ENCODE data around the gene GTPBP6. TPM values are rescaled to one million over a fixed set of nuclear protein-coding genes. Genes with fewer than 3 reads are reported as not detected.

Gene GTPBP6
- total RNA-seq, 1 donor = 28.8 TPM

DNA sequence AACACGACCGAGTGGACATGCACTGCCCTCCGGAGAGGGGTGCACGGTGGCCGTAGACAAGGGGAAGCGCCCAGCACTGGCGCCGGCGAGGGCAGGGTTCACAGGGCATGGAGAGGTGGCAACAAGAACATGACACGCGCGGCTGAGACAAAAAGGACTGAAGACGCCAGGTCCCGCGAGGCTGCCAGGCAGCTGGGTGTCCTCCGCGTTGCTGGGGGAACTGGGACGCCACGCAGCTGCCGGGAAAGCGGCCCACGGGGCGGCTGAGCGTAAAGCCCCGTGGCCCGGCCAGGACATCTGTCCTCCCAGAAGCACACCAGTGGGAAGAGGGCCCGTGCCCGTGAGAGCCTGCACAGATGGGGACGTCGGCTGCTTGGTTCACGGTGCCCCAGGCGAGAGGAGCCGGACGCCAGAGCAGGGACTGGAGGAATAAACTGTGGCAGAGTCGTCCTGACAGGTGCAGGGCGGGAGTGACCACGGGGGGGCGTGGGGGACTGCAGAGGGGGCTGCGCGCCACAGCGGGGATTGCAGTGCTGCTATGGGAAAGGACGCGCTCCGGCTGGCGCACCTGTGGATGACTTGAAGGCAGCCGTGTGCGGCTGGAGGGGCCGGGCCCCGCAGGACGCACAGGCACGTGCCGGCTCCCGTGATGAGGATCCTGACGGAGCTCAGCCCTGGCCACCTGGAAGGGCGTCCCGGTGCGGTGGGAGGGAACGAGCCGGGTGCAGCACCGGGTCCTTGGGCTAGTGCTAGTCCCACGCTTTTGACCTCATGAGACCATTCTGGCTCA lies 32.1 kb upstream of the GTPBP6 start:
- TF ChIP-seq CTCF (IDR thresholded peaks at IDR 0.05; ENCODE audit: insufficient read depth, low read length) = no peak
- no peak overlapping the region for H3K4me3 ChIP-seq (ENCODE audit: low read depth, low read length)
- no peak for DNase-seq (ENCODE audit: low read depth)

DNA sequence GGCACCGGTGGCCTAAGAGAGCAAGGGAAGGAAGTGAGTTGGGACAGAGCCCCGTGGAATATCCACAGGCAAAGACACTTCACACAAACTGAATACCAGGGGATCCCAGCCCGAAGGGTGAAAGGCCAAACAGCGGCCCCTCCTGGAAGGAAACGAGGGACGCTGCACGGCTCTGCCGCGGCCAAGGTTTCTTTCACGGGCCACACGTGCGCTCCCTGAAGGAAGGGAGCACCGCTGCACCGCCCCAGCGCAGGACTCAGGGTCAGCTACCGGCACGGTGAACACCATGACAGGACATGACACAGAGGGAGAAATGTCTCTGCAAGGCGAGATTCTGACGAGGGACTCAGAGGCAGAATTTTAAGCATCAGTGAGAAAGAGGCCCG lies 31.5 kb upstream of the GTPBP6 start:
- TF ChIP-seq CTCF (IDR thresholded peaks at IDR 0.05; ENCODE audit: insufficient read depth, low read length) = no peak

GRCh38 chrX:349702-350101 lies 31.1 kb upstream of the GTPBP6 start:
- H3K4me3 ChIP-seq (ENCODE audit: low read depth, low read length) = no peak overlapping the region
- DNase-seq (ENCODE audit: low read depth) = no peak
- TF ChIP-seq CTCF (IDR thresholded peaks at IDR 0.05; ENCODE audit: insufficient read depth, low read length) = no peak

More for the DNA sequence above, 31.5 kb upstream of the GTPBP6 start:
- H3K4me3 ChIP-seq (ENCODE audit: low read depth, low read length) = no peak overlapping the region
- no peak for DNase-seq (ENCODE audit: low read depth)

- no peak for TF ChIP-seq CTCF (IDR thresholded peaks at IDR 0.05; ENCODE audit: insufficient read depth, low read length)
- H3K4me3 ChIP-seq (ENCODE audit: low read depth, low read length) = no peak overlapping the region
- no peak for DNase-seq (ENCODE audit: low read depth)
Observed at GRCh38 chrX:349196-349595, 30.6 kb upstream of the GTPBP6 start.

DNA sequence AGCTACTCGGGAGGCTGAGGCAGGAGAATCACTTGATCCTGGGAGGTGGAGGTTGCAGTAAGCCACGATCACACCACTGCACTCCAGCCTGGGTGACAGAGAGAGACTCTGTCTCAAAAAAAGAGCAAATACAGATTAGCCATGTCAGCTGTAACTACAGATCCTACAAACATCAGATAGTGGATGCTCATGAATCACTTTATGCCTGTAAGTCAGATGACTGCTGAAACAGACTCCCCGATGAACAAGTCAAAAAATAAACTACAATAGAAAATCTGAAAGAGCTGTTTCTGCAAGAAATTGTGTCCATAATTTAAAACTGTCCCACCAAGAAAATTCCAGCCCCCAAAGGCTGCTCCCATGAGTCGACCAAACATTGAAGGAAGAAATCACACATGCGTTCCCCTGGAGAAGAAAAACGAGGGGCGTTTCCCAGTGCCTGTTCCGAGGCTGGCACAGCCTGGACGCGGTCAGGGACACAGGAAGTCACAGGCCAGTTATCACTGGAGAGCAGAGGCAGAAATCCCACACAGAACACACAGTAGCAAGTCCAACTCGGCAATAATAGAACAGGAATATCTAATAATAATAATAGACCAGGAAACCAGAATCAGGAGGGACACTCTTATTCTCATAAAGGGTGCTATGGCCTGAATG lies 30.0 kb upstream of the GTPBP6 start:
- TF ChIP-seq CTCF (IDR thresholded peaks at IDR 0.05; ENCODE audit: insufficient read depth, low read length) = no peak
- no peak overlapping the region for H3K4me3 ChIP-seq (ENCODE audit: low read depth, low read length)
- peak; percentile 5 for DNase-seq (ENCODE audit: low read depth)

DNA sequence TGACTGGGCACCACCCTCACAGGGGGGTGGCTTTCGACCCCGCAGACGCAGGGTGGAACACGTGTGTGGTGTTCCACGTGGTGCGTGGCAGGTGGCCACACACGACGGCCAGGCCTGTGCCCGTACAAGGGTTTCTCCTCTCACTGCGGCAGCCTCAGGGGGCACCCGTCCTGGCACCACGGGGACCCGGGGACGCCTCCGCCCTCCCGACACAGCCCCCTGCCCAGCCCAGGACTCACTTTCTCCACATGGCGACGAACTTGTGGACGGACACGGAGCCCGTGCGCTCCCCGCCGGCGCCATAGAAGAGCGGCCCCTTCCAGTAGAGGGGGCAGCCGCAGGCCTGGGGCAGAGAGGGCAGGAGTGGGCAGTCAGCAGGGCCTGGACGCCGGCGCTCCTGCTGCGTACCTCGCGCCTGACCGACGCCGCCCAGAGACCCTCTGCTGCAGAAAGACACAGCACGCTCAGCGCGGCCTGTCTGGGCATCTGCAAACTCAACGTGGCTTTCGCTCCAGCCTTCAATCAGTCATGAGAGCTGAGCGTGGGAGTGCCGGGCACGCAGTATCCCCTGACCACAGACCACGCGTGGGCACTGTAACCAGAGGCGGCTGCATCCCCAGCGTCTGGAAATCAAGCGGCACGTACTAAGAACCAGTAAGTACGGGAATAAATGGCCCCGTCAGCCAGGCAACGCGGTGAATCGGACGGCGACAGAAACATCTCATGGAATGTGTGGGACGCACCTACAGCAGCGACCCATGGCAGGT lies 28.9 kb upstream of the GTPBP6 start:
- no peak for DNase-seq (ENCODE audit: low read depth)
- TF ChIP-seq CTCF (IDR thresholded peaks at IDR 0.05; ENCODE audit: insufficient read depth, low read length) = no peak
- no peak overlapping the region for H3K4me3 ChIP-seq (ENCODE audit: low read depth, low read length)
